OCI-LY1 (cell line): ENCODE data around the gene KCNE2.

ENCODE experiments used
- EZH2 ChIP-seq: fragments of 200-600 bp; sonication (generic), shearing (Covaris generic); IDR thresholded peaks from 2 replicates; pipeline ENCODE4 v1.8.0; 2017; ENCODE audit warnings: borderline replicate concordance, mixed run types, mild to moderate bottlenecking, antibody characterized with exemption, low read length, moderate library complexity, mixed read lengths
- TF ChIP-seq, protein P1 (sequence below): fragments of 200-600 bp; sonication (generic), shearing (Covaris generic); IDR thresholded peaks from 2 replicates; pipeline ENCODE4 v1.5.1; 2017; ENCODE audit warnings: mild to moderate bottlenecking, antibody characterized with exemption, low read length, moderate library complexity, mixed read lengths

DNA sequence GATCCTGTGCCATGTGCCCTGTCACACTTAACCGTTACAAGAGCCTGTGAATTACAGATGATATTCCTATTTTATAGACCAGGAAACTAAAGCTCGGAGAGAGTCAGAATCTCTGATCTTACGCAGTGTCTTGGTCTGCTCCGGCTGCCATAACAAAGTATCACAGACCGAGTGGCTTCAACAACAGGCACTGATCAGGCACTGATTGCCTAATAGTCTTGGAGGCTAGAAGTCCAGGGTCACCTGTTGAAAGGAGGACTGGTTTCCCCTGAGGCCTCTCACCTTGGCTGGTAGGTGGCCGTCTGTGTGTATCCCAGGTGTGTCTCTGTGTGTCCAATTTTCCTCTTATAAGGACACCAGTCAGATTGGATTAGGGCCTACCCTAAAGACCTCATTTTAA, 31.5 kb upstream of the KCNE2 start:
- no peak for TF ChIP-seq EZH2
- TF ChIP-seq, protein P1, sequence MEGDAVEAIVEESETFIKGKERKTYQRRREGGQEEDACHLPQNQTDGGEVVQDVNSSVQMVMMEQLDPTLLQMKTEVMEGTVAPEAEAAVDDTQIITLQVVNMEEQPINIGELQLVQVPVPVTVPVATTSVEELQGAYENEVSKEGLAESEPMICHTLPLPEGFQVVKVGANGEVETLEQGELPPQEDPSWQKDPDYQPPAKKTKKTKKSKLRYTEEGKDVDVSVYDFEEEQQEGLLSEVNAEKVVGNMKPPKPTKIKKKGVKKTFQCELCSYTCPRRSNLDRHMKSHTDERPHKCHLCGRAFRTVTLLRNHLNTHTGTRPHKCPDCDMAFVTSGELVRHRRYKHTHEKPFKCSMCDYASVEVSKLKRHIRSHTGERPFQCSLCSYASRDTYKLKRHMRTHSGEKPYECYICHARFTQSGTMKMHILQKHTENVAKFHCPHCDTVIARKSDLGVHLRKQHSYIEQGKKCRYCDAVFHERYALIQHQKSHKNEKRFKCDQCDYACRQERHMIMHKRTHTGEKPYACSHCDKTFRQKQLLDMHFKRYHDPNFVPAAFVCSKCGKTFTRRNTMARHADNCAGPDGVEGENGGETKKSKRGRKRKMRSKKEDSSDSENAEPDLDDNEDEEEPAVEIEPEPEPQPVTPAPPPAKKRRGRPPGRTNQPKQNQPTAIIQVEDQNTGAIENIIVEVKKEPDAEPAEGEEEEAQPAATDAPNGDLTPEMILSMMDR, result no peak
